Measurements from ENCODE around the gene USP28.
"Not testable (repeated sequence)": the region's sequence is repeated elsewhere in the genome, so short reads cannot be mapped to it uniquely, and the experiment has no call there.

DNA sequence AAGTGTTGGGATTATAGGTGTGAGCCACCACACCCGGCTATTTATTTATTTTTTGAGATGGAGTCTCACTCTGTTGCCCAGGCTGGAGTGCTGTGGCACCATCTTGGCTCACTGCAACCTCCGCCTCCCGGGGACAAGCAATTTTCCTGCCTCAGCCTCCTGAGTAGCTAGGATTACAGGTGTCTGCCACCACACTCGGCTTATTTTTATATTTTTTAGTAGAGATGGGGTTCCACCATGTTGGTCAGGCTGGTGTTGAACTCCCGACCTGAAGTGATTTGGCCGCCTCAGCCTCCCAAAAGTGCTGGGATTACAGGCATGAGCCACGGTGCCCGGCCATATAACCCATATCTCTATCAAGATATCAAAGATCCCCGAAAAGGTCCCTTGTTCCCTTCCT is 36.1 kb upstream of the USP28 start:
- TF ChIP-seq, protein P1, sequence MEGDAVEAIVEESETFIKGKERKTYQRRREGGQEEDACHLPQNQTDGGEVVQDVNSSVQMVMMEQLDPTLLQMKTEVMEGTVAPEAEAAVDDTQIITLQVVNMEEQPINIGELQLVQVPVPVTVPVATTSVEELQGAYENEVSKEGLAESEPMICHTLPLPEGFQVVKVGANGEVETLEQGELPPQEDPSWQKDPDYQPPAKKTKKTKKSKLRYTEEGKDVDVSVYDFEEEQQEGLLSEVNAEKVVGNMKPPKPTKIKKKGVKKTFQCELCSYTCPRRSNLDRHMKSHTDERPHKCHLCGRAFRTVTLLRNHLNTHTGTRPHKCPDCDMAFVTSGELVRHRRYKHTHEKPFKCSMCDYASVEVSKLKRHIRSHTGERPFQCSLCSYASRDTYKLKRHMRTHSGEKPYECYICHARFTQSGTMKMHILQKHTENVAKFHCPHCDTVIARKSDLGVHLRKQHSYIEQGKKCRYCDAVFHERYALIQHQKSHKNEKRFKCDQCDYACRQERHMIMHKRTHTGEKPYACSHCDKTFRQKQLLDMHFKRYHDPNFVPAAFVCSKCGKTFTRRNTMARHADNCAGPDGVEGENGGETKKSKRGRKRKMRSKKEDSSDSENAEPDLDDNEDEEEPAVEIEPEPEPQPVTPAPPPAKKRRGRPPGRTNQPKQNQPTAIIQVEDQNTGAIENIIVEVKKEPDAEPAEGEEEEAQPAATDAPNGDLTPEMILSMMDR (conservative IDR thresholded peaks at IDR 0.05 in 1 of 2, IDR thresholded peaks at IDR 0.05 in 1 of 2; ENCODE audit: low read depth in 1 of 2, low read length in 2 of 2), result not testable (repeated sequence)
- TF ChIP-seq EZH2 (IDR thresholded peaks at IDR 0.05; ENCODE audit: low read length, missing control alignments), result not testable (repeated sequence)
